ENCODE results near the gene GAN.
"Not testable (repeated sequence)": the region's sequence is repeated elsewhere in the genome, so short reads cannot be mapped to it uniquely, and the experiment has no call there.

GAN gene

GRCh38 chr16:81310045-81310644 is 4.6 kb upstream of the GAN start:
- DNase-seq, result no peak

DNA sequence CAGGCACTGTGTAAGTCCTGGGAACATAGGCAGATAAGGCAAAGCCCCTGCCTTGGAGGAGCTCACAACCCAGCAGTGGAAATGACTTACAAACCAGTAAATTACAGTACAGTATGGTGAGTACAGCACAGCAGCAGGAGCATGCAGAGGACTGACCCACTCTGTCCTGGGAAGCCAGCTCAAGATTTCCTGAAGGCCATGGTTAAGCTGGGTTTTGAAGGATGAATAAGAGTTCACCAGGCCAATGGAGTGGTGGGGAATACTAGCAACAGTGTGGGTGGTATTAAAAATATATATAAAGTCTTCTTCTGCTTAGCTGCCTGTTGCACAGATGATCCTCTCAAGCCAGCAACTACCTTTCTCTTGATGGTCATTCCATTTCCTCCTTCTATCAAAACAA is 3.0 kb upstream of the GAN start:
- DNase-seq, result no peak

DNA sequence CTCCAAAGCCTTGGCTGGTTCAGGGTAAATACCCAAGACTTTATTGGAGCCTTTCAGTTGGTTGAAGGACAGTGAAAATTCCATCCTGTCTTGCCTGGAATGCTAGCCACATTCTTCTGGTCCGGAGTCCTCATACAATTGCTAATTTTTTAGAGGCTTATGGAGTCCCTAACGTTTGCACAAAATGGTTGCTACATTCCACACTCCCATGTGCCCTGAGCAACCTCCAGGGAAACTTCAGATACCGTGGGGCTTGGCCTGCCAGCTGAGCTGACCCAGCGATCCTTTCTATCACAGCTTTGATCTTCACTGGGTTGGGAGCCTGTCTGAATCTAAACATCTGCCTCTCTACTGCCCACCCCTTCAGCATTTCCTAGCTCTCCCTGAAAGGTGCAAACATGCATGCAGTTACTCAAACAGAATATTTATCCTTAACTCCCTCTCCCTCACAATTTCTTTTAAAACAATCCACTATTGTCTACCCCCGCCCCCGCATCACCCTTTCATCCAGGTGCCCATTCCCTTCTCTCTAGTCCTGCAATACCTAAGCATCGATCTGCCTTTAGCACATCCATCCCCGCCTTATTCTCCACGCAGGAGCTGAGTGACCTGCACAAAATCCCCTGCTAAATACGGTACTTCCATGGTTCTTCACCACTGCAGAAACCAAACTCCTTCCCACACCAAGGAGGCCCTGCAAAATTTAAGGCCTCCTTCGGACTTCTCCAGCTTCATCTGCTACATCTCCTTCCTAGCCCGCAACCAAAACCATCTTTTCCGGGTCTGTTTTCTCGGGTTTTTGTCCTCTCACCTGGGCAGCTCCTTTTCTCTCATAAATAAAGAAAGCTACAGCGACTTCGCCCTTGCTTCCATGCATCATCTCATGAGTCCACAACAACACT is 810 bp upstream of the GAN start:
- no peak for DNase-seq

GRCh38 chr16:81315271-81316175 is 761 bp downstream of the GAN start:
- DNase-seq, result peak; percentile 63

GRCh38 chr16:81316176-81316496 is 1.4 kb downstream of the GAN start:
- no peak for DNase-seq

DNA sequence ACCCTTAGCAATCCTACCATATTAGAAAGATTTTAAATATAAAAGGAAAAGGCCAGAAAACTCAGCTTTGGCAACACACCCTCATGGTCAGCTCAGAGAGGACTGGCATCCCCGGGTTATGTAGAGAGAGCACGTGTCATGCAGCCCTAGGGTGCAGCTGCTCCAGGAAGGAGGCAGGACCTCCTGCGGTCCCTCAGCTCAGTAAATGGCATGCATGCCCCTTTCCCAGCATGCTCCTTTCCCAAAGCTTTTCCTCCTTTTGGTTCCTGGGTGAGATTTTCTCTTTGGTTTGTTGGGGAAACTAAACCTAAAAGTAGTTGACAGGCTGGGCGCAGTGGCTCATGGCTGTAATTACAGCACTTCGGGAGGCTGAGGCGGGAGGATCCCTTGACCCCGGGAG is 3.9 kb downstream of the GAN start:
- DNase-seq, result no peak

DNA sequence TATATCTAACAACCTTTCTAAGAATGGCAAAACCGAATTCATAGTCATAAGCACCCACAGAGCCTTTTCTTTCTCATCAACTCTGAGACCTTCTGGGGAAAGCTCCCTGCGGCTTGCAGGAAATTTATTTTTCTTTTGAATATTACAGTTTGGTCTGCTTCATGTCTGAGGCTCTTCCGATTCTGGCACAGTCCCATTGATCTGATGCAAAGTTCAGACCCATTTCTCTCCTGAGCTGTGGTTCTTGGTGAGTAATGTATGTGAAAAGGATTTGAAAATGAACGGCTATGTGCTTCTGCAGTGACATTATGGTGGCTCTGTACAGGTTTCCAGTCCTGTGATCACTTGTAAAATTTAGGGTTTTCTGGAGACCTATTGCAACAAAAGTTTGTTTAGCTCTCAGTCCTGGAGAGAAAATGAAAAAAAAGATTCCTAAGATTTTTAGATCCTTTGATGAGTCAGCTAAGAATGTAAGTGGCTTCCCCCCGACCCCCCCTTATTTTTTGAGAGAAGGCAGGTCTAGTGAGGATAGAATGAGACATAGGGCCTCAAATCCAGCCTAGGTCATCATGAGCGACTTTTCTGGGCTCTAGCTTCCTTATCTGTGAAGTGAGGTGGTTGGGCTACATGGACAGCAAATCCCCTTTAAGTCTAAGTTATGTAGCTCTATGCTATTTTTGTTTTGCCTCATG is 4.6 kb downstream of the GAN start:
- no peak for DNase-seq

DNA sequence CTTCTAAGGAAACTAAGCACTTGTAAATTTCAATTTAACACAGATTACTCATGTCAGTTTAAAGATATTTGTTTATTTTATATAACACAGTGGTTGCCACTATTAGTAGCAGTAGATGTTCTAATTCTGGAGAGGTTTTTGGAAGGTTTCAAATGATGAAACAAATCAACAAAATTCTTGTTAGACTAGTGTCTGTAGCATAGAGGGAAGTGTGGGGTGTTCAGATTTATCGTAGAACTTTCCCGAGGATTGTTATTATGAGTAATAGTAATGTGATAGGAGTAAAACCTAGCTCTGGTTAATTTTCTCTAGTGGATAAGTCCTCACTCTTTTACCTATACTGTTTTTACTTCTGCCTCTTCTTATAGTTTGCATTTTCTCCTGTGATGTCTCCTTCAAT is 6.3 kb downstream of the GAN start:
- no peak for DNase-seq

DNA sequence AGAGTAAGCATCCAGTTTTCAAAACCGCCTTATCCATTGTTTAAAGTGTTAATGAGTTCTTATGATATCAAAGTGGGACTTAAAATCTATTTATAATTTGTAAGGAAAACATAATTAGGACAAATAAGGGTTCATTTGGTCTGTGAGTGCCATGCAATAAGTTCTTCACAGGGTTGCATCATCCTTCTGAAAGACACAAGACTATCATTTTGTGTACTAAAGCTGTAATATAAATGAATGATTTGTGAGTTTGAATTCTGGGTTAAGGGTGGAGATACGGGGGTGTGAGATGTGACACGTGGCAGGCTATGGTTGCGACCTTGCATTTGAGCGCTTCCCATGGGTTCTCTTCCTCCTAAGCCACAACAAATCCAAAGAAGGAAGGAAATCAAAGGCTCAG is 6.8 kb downstream of the GAN start:
- no peak for DNase-seq

DNA sequence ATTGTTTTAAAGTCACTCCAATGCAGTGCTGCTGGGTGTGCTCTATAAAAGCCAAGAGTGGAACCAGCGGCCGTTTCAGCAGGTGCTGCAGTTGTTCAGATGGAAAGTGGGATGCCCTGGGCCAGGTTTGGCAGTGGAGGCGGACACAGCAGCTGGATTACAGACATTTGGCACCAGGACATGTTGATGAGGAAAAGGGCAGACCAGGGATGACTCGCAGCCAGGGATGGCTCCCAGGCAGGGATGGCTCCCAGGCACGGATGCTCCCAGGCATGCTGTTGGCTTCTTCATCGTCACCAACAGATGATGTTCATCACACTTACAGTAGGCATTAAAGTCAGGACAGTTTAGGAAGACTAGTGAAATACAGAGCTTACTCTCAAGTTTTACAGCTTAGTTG is 10.0 kb downstream of the GAN start:
- DNase-seq, result no peak

- DNase-seq, result no peak
Measured at GRCh38 chr16:81327011-81327410, 12.2 kb downstream of the GAN start.

DNA sequence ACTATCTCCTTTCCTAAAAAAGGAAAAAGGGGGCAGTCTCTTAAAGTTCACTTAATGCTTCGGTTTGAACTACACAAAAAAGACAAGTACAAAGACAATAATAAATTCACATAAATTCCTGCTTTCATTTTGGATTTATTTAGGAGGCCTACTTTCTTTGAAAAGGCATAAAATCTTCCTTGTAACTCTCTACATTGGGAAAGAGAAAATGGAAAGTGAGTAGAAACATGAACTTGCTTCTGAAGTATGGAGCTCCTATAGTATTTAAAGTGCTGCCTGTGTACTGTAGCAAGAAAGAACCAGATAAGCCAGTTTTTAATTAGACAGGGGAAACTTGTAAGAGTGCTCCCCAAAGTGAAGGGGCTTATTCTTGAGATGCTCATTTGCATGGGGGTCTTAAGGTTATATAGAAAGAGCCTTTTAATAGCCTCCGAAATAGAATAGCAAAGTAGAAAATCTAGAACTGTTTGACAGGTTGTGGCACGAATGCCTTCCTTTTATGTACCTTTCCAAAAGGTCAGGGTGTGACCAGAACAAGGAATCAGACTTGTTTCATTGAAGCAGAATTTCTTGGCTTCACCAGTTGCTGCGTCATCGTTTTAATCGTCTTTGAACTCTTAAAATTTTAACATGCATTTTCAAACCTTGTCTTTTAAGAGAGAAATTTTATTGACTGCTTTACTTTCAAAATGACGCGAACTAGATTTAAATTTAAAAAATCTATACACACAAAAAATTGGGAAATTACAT is 12.9 kb downstream of the GAN start:
- no peak for DNase-seq

DNA sequence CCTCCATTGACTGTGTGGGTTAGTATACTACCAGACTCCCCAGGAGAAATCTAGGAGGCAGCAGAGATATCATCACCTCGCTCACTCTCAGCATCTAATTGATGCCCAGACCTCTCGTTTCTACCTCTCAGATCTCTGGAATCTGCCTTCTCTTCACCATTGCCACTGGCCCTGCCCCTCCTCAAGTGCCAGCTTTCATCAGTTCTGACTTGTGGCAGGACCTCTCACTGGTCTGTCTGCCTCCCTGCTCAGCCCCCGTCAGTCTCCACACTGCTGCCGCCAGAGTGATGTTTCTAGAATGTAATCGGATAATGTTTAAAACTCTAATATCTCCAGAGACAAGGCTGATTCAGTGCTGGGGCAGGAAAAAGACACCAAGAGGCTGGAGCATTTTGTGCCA is 15.2 kb downstream of the GAN start:
- DNase-seq, result no peak

- DNase-seq, result no peak
Measured at GRCh38 chr16:81333356-81333755, 18.6 kb downstream of the GAN start.

DNA sequence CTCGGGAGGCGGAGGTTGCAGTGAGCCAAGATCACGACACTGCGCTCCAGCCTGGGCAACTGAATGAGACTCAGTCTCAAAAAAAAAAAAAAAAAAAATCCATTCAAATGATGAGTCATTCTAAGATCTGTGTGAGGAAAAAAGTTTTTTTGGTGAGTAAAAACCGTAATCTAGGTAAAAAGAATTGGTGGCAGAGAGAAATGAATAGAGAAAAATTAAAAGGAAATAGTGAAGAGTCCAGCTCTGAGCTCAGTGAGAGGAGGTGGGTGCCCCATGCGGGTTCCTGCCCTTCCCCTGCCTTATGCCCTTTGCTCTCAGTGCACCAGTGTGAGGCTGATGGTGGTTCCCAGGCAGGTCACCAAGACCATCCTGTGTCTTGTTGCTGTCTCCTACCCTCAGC is 20.9 kb downstream of the GAN start:
- no peak for DNase-seq

DNA sequence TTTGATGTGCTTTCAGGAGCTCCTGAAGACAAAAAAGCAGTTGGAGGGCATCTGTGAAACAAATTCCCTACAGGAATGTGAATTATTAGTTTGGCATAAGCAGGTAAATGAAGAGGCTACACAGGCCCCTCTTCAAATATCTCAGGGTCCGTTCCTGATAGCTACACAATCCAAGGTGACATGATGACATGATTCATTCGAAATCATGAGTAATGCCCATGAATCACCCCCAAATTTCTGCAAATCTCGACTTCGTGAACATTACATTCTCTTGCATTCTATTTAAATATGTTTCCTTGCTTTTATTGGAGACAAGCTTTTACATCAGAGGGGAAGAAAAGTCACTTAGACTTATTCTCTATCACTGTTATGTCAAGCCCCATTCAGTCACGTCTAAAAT is 22.3 kb downstream of the GAN start:
- DNase-seq, result no peak

GRCh38 chr16:81345172-81345571 is 30.4 kb downstream of the GAN start:
- not testable (repeated sequence) for DNase-seq

DNA sequence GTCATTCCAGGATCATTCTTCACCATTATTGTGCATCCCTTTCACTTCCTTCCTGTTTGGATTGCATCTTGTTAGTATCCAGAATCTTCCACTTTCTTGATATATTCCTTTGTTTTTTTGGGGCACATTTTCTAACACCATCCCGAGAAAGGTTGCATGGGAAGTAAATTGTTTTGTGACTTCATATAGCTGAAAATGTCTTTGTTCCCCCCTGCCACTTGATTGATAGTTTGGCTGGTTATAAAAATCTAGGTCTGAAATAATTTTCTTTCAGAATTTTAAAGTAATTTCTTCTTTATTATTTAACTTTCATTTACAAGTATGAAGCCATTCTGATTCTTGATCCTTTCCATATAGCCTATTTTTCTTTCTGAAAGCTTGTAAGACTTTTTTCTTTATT is 32.7 kb downstream of the GAN start:
- DNase-seq, result no peak

DNA sequence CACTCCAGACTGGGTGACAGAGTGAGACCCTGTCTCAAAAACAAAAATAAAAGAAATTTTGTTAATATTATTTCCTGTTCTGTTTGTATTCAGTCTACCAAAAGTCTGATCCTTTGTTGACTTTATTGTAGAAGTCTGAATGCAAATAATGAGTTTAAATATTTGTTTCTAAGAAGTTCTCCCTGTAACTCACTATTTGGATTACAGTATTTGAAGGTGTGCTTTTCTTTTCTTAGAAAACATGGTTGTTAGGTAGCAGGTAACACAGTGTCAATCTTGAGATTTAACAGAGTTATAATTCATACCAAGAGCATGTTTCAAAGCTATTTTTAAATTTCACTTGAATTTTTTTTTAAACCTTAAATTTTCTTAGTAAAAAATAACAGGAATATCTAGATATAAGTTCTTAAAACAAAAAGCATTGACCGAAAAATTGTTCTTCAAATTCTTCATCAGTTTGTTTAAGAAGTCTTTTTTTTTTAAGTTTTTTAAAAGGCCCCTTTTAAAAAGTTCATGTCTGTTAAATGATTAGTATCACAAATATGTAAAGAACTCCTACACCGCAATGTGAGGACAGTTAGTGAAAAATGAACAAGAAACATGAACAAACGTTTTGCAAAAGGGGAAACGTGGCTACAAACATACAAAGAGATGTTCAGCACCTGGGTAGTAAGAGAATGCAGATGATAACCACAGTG is 35.0 kb downstream of the GAN start:
- DNase-seq, result no peak

GRCh38 chr16:81350306-81350615 is 35.5 kb downstream of the GAN start:
- DNase-seq, result peak; percentile 3

DNA sequence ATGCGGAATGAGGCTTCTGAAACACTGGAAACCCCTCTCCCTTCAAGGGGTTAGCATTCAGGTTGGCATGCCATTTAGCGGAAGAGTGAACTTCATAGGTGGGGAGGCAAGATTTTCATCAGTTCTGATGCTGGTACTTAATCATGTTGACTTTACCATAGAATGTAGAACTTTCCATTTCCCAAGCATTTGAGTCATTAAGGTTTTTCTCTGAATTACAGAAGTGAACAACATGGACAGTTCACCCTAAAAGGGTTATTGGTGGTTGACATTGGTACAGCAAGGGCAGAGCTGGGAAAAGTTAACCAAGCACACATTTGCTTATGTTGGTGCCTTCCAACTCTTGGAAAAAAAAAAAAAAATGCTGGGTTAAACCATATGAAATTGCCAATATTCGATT is 39.1 kb downstream of the GAN start:
- no peak for DNase-seq

GRCh38 chr16:81357711-81358260 is 43.0 kb downstream of the GAN start:
- no peak for DNase-seq
